ENCODE data around the gene SPTBN2.

DNA sequence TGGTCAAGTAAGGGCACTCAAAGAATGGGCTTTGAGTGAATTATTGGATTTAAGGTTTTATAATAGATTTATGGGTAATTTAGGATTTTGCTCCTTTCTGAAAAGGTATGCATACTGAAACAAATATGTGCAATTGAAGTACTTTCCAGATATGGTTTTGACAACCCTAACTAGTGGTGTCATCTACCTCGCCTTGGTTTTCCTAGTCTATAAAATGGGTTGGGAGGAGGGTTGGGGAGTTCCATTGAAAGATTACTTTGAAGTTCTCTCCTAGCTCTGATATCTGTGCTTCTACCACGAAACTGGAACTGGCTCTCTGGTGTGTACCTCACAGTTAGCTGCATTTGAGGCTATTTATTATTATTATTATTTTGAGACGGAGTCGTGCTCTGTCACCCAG, 431 bp upstream of the SPTBN2 start:
- no peak for TF ChIP-seq POLR2A (IDR thresholded peaks at IDR 0.05)
- TF ChIP-seq, protein P1, sequence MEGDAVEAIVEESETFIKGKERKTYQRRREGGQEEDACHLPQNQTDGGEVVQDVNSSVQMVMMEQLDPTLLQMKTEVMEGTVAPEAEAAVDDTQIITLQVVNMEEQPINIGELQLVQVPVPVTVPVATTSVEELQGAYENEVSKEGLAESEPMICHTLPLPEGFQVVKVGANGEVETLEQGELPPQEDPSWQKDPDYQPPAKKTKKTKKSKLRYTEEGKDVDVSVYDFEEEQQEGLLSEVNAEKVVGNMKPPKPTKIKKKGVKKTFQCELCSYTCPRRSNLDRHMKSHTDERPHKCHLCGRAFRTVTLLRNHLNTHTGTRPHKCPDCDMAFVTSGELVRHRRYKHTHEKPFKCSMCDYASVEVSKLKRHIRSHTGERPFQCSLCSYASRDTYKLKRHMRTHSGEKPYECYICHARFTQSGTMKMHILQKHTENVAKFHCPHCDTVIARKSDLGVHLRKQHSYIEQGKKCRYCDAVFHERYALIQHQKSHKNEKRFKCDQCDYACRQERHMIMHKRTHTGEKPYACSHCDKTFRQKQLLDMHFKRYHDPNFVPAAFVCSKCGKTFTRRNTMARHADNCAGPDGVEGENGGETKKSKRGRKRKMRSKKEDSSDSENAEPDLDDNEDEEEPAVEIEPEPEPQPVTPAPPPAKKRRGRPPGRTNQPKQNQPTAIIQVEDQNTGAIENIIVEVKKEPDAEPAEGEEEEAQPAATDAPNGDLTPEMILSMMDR (IDR thresholded peaks at IDR 0.05): no peak

Data from testis (tissue), 2 donors.